ENCODE results near the gene KIF26B. TPM values are rescaled to one million over a fixed set of nuclear protein-coding genes. Genes with fewer than 3 reads are reported as not detected.

The KIF26B gene
- total RNA-seq, 1 experiment from 2014 or later, result 0.04 TPM

DNA sequence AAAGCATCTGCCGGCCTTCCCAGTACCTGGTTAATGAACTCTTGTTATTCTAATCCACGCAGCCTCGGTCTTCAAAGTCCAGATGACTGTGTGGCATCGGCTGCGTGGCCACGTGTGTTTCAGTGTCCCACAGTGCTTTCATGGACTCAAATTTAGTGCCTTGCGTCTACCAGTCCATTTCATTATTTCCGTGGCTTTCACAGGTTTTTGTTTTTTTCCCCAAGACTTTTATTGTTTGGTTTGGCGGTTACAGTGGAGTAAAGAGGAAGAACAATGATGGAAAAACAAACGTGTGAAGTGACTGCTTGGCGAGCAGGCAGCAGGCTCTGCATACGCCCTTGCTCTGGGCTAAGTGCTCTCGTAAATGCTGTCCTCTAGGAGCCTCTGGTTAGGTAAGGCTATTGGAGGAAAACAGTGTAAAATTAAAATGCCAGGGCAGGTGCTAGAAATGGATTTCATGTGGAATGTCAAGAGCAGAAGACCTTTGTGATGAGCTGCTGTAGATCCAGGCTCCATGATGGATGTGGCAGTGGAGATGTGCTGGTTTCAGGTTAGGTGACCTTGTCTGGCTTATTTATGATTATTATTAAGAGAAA, 536.3 kb downstream of the KIF26B start:
- H3F3A ChIP-seq (ENCODE audit: low read length, unreplicated experiment), result no peaks in the 10 kb centered on the region
- H3K4me1 ChIP-seq (ENCODE audit: insufficient read depth, low read length), result no peaks in the 10 kb centered on the region
- CTCF ChIA-PET, result no interaction called here
- ATAC-seq (peak; percentile 67), DNase-seq (no peak)
- BruUV-seq (replicated peaks), result no TSS peak
- POLR2A ChIA-PET (ENCODE audit: unreplicated experiment), result no interaction called here
- H3K9me3 ChIP-seq (ENCODE audit: low read length), result no peaks in the 10 kb centered on the region
- intact Hi-C loops (cut with micrococcal nuclease), result no loop called here
- H3K4me2 ChIP-seq (ENCODE audit: low read length), result no peak overlapping the region
- H3K4me3 ChIP-seq (ENCODE audit: low read length), result no peak overlapping the region
- H3K27me3 ChIP-seq (ENCODE audit: low read length), result peaks cover 20% of the 10 kb centered on the region; the same call in 1 of the 2 replicates
- H3K36me3 ChIP-seq (ENCODE audit: low read depth, low read length), result no peaks in the 10 kb centered on the region
- no peak overlapping the region for H3K9ac ChIP-seq (ENCODE audit: low read length)
- H2AFZ ChIP-seq (ENCODE audit: low read length), result no peak overlapping the region
- no peaks in the 10 kb centered on the region for H3K79me2 ChIP-seq (ENCODE audit: low read length)
- H3K9me2 ChIP-seq (replicated peaks; ENCODE audit: low read length), result no peaks in the 10 kb centered on the region
- H4K20me1 ChIP-seq (ENCODE audit: low read length), result no peaks in the 10 kb centered on the region
- H3K27ac ChIP-seq (ENCODE audit: low read length), result no peak overlapping the region
- TF ChIP-seq EZH2 (IDR thresholded peaks at IDR 0.05; ENCODE audit: low read length, unreplicated experiment) (no peak), EZH2phosphoT487 (IDR thresholded peaks at IDR 0.05; ENCODE audit: borderline replicate concordance, low read length) (no peak)
- TF ChIP-seq, protein P1, sequence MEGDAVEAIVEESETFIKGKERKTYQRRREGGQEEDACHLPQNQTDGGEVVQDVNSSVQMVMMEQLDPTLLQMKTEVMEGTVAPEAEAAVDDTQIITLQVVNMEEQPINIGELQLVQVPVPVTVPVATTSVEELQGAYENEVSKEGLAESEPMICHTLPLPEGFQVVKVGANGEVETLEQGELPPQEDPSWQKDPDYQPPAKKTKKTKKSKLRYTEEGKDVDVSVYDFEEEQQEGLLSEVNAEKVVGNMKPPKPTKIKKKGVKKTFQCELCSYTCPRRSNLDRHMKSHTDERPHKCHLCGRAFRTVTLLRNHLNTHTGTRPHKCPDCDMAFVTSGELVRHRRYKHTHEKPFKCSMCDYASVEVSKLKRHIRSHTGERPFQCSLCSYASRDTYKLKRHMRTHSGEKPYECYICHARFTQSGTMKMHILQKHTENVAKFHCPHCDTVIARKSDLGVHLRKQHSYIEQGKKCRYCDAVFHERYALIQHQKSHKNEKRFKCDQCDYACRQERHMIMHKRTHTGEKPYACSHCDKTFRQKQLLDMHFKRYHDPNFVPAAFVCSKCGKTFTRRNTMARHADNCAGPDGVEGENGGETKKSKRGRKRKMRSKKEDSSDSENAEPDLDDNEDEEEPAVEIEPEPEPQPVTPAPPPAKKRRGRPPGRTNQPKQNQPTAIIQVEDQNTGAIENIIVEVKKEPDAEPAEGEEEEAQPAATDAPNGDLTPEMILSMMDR (conservative IDR thresholded peaks at IDR 0.05; ENCODE audit: low read depth, low read length), result no peak

DNA sequence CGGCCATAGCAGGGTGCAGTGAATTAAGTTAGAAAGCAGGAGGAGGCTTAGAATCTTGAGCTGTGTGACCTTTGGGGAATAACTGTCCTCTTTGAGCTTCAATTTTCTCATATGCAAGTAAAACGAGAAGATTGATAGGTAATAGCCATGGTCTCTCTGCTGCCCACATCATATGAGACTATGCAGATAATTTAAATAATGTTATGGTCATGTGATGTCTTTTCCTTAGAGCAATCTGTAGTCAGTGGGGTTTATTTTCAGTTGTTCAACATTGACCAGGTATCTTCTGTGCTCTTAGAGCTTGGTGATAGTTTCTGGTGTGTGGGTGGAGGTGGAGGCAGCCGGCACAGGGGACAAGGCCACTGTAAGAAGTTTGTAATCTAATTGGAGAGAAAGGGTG, 537.1 kb downstream of the KIF26B start:
- Histone ChIP-seq H3K36me3 (ENCODE audit: low read depth, low read length) (no peaks in the 10 kb centered on the region), H3K27ac (ENCODE audit: low read length) (no peak overlapping the region), H3K9me3 (ENCODE audit: low read length) (no peaks in the 10 kb centered on the region), H3K4me3 (ENCODE audit: low read length) (no peak overlapping the region), H3K79me2 (ENCODE audit: low read length) (no peaks in the 10 kb centered on the region), H3K9me2 (replicated peaks; ENCODE audit: low read length) (no peaks in the 10 kb centered on the region), H3K27me3 (ENCODE audit: low read length) (peaks cover 20% of the 10 kb centered on the region; the same call in 1 of the 2 replicates), H3K9ac (ENCODE audit: low read length) (no peak overlapping the region), H4K20me1 (ENCODE audit: low read length) (no peaks in the 10 kb centered on the region), H2AFZ (ENCODE audit: low read length) (no peak overlapping the region), H3K4me1 (ENCODE audit: insufficient read depth, low read length) (no peaks in the 10 kb centered on the region), H3K4me2 (ENCODE audit: low read length) (no peak overlapping the region), H3F3A (ENCODE audit: low read length, unreplicated experiment) (no peaks in the 10 kb centered on the region)
- ChIA-PET POLR2A (ENCODE audit: unreplicated experiment) (no interaction called here), CTCF (no interaction called here)
- ATAC-seq (no peak), DNase-seq (no peak)
- intact Hi-C loops (cut with micrococcal nuclease), result no loop called here
- no TSS peak for BruUV-seq (replicated peaks)
- TF ChIP-seq, protein P1 (conservative IDR thresholded peaks at IDR 0.05; ENCODE audit: low read depth, low read length), result no peak
- TF ChIP-seq EZH2 (IDR thresholded peaks at IDR 0.05; ENCODE audit: low read length, unreplicated experiment) (no peak), EZH2phosphoT487 (IDR thresholded peaks at IDR 0.05; ENCODE audit: borderline replicate concordance, low read length) (no peak)

DNA sequence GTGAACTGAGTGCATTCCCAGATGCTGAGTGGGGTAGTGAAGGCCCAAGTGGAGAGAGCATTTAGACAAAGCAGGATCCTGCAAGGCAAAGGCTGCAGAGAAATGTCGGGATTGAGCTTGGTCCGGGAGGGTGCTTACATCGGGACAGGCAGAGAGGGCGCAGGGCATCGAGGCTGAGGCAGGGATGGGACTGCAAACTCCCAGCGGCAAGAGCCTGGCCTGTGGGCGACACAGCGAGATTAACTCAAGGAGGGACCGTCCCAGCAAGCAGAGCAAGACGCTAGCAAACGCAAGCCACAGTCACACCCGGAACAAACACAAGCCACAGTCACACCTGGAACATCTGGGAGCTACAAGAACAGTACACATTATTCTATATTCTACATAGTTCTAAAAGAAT, 537.5 kb downstream of the KIF26B start:
- H3K4me3 ChIP-seq (ENCODE audit: low read length), result no peak overlapping the region
- DNase-seq (no peak), ATAC-seq (no peak)
- no peaks in the 10 kb centered on the region for H4K20me1 ChIP-seq (ENCODE audit: low read length)
- TF ChIP-seq EZH2 (IDR thresholded peaks at IDR 0.05; ENCODE audit: low read length, unreplicated experiment), result no peak
- TF ChIP-seq EZH2phosphoT487 (IDR thresholded peaks at IDR 0.05; ENCODE audit: borderline replicate concordance, low read length), result no peak
- TF ChIP-seq, protein P1 (conservative IDR thresholded peaks at IDR 0.05; ENCODE audit: low read depth, low read length), result no peak
- no TSS peak for BruUV-seq (replicated peaks)
- H3K27ac ChIP-seq (ENCODE audit: low read length), result no peak overlapping the region
- H3F3A ChIP-seq (ENCODE audit: low read length, unreplicated experiment), result no peaks in the 10 kb centered on the region
- no peak overlapping the region for H3K4me2 ChIP-seq (ENCODE audit: low read length)
- no peak overlapping the region for H3K9ac ChIP-seq (ENCODE audit: low read length)
- POLR2A ChIA-PET (ENCODE audit: unreplicated experiment), result no interaction called here
- no peaks in the 10 kb centered on the region for H3K9me3 ChIP-seq (ENCODE audit: low read length)
- H3K79me2 ChIP-seq (ENCODE audit: low read length), result no peaks in the 10 kb centered on the region
- intact Hi-C loops (cut with micrococcal nuclease), result no loop called here
- CTCF ChIA-PET, result no interaction called here
- H3K36me3 ChIP-seq (ENCODE audit: low read depth, low read length), result no peaks in the 10 kb centered on the region
- peaks cover 20% of the 10 kb centered on the region; the same call in 1 of the 2 replicates for H3K27me3 ChIP-seq (ENCODE audit: low read length)
- no peaks in the 10 kb centered on the region for H3K9me2 ChIP-seq (replicated peaks; ENCODE audit: low read length)
- no peak overlapping the region for H2AFZ ChIP-seq (ENCODE audit: low read length)
- no peaks in the 10 kb centered on the region for H3K4me1 ChIP-seq (ENCODE audit: insufficient read depth, low read length)
